GM12873 (cell line): ENCODE results near the gene AP1M1.

Experiments used
- CTCF ChIP-seq: IDR thresholded peaks from 2 replicates; pipeline ENCODE4 v1.5.1; 2012; ENCODE audit warnings: low read depth, mild to moderate bottlenecking, moderate library complexity, low read length, control low read depth; ENCODE audit not compliant: insufficient read depth; ENCODE audit errors: missing control alignments

AP1M1 gene

GRCh38 chr19:16222806-16223205 is 25.1 kb downstream of the AP1M1 start:
- no peak for TF ChIP-seq CTCF

GRCh38 chr19:16223746-16224145 is 26.0 kb downstream of the AP1M1 start:
- no peak for TF ChIP-seq CTCF

- no peak for TF ChIP-seq CTCF
Observed at GRCh38 chr19:16224293-16225045, 26.8 kb downstream of the AP1M1 start.

- no peak for TF ChIP-seq CTCF
Observed at GRCh38 chr19:16225279-16226183, 27.8 kb downstream of the AP1M1 start.

- TF ChIP-seq CTCF = no peak
Observed at GRCh38 chr19:16226184-16226591, 28.5 kb downstream of the AP1M1 start.

- no peak for TF ChIP-seq CTCF
Observed at GRCh38 chr19:16226878-16227836, 29.4 kb downstream of the AP1M1 start.
